GM10266 (cell line): ENCODE data around the gene NPAS3.

Experiments used
- DNase-seq: peaks from one replicate; pipeline ENCODE4 v3.0.0; 2012; ENCODE audit errors: extremely low spot score
- TF ChIP-seq, protein P1 (sequence below): IDR thresholded peaks from 2 replicates; pipeline ENCODE4 v1.5.1; 2012; ENCODE audit warnings: mild to moderate bottlenecking, low read depth; ENCODE audit not compliant: control insufficient read depth, insufficient read depth; ENCODE audit errors: missing control alignments

Gene NPAS3

GRCh38 chr14:33811721-33812120, 873.0 kb downstream of the NPAS3 start:
- TF ChIP-seq, protein P1, sequence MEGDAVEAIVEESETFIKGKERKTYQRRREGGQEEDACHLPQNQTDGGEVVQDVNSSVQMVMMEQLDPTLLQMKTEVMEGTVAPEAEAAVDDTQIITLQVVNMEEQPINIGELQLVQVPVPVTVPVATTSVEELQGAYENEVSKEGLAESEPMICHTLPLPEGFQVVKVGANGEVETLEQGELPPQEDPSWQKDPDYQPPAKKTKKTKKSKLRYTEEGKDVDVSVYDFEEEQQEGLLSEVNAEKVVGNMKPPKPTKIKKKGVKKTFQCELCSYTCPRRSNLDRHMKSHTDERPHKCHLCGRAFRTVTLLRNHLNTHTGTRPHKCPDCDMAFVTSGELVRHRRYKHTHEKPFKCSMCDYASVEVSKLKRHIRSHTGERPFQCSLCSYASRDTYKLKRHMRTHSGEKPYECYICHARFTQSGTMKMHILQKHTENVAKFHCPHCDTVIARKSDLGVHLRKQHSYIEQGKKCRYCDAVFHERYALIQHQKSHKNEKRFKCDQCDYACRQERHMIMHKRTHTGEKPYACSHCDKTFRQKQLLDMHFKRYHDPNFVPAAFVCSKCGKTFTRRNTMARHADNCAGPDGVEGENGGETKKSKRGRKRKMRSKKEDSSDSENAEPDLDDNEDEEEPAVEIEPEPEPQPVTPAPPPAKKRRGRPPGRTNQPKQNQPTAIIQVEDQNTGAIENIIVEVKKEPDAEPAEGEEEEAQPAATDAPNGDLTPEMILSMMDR, result no peak

GRCh38 chr14:33812181-33812580, 873.5 kb downstream of the NPAS3 start:
- no peak for DNase-seq
- TF ChIP-seq, protein P1, result no peak

More at GRCh38 chr14:33811721-33812120, 873.0 kb downstream of the NPAS3 start:
- no peak for DNase-seq

GRCh38 chr14:33812601-33813000, 873.9 kb downstream of the NPAS3 start:
- no peak for DNase-seq
- TF ChIP-seq, protein P1, result no peak

DNA sequence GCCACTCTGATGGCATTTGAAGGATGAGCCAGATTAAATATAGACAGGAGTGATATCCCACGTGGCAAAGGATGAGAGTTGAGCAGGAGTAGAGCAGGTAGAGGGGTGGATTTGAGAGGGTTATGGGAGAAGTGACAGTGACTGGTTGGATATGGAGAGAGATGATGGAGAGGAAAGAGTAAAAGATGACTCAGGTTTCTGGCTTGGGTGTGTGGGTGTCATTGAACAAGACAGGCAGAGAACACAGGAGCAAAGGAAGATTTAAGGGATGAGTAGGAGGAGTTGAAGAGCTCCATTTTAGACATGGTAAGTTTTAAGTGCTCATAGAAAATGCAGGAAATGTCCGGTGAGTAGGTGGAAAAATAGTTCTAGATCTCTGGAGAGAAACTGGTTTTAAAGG, 875.3 kb downstream of the NPAS3 start:
- TF ChIP-seq, protein P1, result no peak
- DNase-seq, result no peak

DNA sequence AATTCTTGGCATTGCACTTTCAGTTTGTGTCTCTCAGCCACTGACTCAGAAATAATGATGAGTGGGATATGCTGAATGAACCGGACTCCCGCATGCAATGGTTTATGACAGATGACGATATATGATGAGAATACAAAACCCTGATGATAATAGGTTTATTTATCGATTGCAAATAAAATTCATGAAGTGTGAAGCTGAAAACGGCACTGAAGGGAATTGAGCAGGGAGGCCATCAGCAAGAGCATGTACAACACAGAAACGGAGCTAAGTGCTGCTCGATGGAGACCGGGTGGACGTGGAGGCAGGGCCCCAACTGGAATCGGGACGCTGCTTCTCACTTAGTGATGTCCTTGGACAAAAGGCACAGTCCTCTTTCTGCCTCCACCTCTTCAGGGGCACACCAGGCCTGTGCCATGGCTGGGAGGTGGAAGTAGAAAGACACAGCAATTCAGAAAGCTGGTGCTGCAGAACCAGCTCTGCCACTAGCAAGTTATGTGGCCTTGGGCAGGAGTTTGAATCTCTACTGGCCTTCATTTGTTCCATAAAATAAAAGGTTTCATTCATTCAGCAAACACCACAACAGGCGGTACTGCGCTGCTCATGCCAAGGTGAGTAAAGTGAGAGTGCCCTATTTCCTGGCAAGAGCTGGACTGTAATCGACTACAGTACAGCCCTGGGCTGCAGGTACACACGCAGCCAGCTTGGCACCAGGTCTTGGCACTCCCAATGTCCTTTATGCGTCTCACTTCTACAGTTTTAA, 895.2 kb downstream of the NPAS3 start:
- DNase-seq, result no peak
- TF ChIP-seq, protein P1, result no peak

DNA sequence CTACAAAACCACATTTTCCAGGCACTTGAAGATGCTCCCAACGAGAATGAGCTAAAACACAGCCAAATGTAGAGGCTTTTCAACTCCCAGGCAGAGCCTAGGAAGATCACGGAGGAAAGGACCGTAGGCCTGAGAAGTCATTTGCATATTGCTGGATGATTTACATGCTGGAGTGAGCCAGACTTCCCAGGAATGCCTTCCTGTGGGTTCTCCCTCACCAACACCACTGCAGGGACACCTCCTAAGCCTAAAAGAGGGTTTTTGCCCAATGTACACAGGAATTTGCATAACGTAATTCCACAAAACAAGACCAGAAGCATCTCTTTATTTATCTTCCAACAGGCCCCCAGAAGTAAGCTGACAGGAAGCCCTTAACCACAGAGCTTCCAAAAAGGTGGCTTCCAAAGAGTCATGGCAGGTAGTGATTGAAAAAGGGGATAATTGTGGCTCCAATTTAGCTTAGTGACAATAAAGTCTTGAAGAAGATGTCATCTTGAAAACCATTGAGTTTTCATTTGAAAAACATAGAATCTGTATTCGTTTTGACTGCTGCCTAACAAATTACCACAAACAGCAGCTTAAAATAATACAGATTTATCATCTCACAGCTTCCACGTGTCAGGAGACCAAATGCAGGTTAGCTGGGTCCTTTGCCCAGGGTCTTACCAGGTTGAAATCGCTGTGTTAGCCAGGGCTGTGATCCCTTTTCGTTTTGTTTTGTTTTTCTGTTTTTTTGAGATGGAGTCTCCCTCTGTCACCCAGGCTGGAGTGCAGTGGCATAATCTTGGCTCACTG, 896.0 kb downstream of the NPAS3 start:
- DNase-seq, result no peak
- TF ChIP-seq, protein P1, result no peak

DNA sequence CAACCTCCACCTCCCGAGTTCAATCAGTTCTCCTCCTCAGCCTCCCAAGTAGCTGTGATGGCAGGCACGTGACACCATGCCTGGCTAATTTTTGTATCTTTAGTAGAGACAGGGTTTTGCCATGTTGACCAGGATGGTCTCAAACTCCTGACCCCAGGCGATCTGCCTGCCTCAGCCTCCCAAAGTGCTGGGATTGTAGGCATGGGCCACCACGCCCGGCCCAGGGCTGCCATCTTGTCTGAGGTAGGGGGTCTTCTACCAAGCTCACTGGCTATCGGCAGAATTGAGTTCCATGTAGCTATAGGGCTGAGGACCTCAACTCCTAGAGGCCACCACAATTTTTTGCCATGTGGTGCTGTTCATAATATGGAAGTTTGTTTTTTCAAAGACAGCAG, 896.6 kb downstream of the NPAS3 start:
- no peak for DNase-seq
- TF ChIP-seq, protein P1, result no peak
